RWPE2 (cell line): ENCODE results near the gene MITF.

Experiments used
- ATAC-seq: fragments of 200-7000 bp; cut with Tn5 transposase; 3 replicates; pipeline ENCODE4 v1.9.1; 2021; ENCODE audit warnings: low read depth
- DNase-seq: peaks from one replicate; pipeline ENCODE4 v3.0.0-alpha.2; 2020; ENCODE audit warnings: low spot score
- H3K27ac ChIP-seq: fragments of 450-650 bp; 2 replicates; pipeline ENCODE4 v1.5.1; 2017; ENCODE audit warnings: mild to moderate bottlenecking; ENCODE audit not compliant: poor library complexity, severe bottlenecking
- H3K27me3 ChIP-seq: fragments of 250-450 bp; sonication (Bioruptor Pico); 2 replicates; pipeline ENCODE4 v1.5.1; 2021; ENCODE audit warnings: mild to moderate bottlenecking, moderate library complexity; ENCODE audit not compliant: insufficient read depth, poor library complexity, severe bottlenecking
- H3K36me3 ChIP-seq: fragments of 250-450 bp; sonication (Bioruptor Pico); 2 replicates; pipeline ENCODE4 v1.5.1; 2020; ENCODE audit warnings: low read depth, mild to moderate bottlenecking, moderate library complexity
- H3K4me1 ChIP-seq: fragments of 250-450 bp; sonication (Bioruptor Pico); 2 replicates; pipeline ENCODE4 v1.5.1; 2021; ENCODE audit warnings: mild to moderate bottlenecking, moderate library complexity; ENCODE audit not compliant: insufficient read depth, poor library complexity, severe bottlenecking
- H3K4me3 ChIP-seq: fragments of 250-450 bp; sonication (Bioruptor Pico); 2 replicates; pipeline ENCODE4 v1.5.1; 2021; ENCODE audit warnings: mild to moderate bottlenecking, moderate library complexity; ENCODE audit not compliant: severe bottlenecking
- H3K9me3 ChIP-seq: fragments of 250-450 bp; sonication (Bioruptor Pico); 2 replicates; pipeline ENCODE4 v1.5.1; 2021; ENCODE audit warnings: mild to moderate bottlenecking, moderate library complexity; ENCODE audit not compliant: severe bottlenecking
- TF ChIP-seq, protein P1 (sequence below): fragments of 450-650 bp; IDR thresholded peaks from one replicate; pipeline ENCODE4 v1.5.1; 2017; ENCODE audit warnings: mild to moderate bottlenecking, moderate library complexity; ENCODE audit not compliant: poor library complexity, severe bottlenecking

Gene MITF

DNA sequence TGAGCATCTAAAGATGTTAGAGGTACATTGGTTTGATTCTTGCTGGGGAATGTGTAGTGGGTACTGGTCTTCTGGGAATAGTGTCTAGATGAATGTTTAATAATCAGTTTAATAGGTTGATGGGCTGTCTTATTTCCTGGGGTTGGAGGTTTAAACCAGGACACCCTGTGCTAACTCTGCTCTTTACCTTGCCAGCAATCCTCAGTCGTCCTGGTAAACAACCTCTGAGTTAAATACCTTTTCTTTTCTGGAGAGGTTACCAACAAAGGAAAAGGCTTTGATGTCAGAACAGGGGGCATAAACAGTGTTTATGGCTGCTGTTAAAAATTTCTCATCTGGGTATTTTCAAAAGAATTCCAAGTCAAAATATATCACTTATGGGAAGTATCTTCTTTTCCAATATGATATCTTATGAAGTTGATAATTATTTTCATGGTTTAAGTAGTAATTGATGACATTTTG is 23.5 kb downstream of the MITF start:
- Histone ChIP-seq H3K9me3 (no peaks in the 10 kb centered on the region), H3K4me1 (peaks cover 37% of the 10 kb centered on the region), H3K27ac (peak overlapping the region; percentile 96), H3K27me3 (no peaks in the 10 kb centered on the region), H3K36me3 (no peaks in the 10 kb centered on the region), H3K4me3 (no peak overlapping the region)
- ATAC-seq (peak; percentile 9; the same call in 1 of the 3 replicates), DNase-seq (no peak)
- TF ChIP-seq, protein P1, sequence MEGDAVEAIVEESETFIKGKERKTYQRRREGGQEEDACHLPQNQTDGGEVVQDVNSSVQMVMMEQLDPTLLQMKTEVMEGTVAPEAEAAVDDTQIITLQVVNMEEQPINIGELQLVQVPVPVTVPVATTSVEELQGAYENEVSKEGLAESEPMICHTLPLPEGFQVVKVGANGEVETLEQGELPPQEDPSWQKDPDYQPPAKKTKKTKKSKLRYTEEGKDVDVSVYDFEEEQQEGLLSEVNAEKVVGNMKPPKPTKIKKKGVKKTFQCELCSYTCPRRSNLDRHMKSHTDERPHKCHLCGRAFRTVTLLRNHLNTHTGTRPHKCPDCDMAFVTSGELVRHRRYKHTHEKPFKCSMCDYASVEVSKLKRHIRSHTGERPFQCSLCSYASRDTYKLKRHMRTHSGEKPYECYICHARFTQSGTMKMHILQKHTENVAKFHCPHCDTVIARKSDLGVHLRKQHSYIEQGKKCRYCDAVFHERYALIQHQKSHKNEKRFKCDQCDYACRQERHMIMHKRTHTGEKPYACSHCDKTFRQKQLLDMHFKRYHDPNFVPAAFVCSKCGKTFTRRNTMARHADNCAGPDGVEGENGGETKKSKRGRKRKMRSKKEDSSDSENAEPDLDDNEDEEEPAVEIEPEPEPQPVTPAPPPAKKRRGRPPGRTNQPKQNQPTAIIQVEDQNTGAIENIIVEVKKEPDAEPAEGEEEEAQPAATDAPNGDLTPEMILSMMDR = no peak

DNA sequence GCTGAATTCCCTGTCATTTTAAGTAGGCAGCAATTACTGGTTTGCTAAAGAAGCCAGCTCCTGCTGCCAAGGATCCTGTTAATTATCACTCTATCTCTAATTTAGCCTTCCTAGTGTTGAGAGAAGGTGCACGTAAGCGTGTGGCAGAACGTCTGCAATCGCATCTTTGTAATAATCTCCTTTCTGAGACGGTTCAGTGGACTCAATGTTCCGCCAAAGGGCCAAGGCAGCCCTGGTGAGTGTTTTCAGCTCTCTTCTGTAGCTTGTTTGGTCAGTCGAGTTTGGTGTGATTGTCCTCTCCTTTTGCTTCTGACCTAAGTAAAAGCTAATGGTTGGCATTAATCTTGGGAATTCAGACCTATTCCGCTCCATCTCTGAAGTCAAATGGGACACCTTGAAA is 24.2 kb downstream of the MITF start:
- Histone ChIP-seq H3K27me3 (no peaks in the 10 kb centered on the region), H3K9me3 (no peaks in the 10 kb centered on the region), H3K4me1 (peaks cover 41% of the 10 kb centered on the region), H3K36me3 (no peaks in the 10 kb centered on the region), H3K27ac (peak overlapping the region; percentile 96), H3K4me3 (no peak overlapping the region)
- TF ChIP-seq, protein P1 = no peak
- DNase-seq (no peak), ATAC-seq (no peak)

DNA sequence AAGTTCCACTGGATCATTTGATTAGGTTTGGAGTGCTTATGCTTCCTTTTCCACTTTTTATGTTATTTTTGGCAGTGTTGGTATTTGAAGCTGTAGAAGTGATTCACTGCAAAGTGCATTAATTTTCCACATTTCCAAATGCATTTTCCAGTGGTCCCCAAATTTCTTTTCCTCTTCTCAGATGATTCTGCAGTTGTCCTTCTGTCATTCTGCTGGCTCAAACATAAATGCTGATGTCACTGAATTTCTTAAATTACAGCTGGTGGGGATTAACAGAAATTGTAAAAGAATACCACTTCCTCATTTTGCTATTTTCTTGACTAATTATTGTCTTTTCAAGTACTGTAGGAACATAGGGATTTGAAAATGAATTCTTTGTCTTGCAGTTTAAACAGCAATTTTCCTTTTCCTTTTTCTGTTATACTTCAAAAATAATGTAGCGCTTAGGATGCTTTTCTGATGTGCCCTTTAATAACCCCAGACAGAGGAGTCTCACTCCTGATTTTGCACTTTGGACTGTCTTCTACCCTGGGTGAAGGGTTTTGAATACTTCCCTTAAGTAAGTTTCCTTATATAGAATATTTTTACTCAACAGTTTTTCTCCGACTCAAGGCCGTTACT is 25.0 kb downstream of the MITF start:
- no peak for ATAC-seq
- peak overlapping the region; percentile 96 for H3K27ac ChIP-seq
- H3K27me3 ChIP-seq = no peaks in the 10 kb centered on the region
- TF ChIP-seq, protein P1 = no peak
- no peaks in the 10 kb centered on the region for H3K36me3 ChIP-seq
- H3K4me1 ChIP-seq = peaks cover 47% of the 10 kb centered on the region
- no peak overlapping the region for H3K4me3 ChIP-seq
- no peak for DNase-seq
- no peaks in the 10 kb centered on the region for H3K9me3 ChIP-seq

DNA sequence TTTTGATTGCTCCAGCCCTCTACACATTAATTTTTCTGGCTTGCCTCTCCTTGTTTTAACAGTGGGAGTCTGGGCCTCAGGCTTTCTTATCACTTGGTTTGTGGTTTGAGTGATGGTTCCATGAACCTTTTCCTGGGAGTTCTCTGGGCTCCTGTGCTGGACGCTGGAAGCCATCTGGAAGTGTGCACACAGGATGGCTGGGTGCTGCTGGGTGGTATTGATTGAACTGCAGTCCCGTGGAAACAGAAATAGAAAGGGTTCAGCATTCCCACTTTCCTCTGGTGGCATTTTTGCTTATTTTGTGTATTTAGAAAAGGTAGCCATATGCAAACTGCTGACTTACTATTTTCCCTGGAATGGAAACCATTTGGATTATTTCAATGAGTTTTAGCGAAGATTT is 25.6 kb downstream of the MITF start:
- peaks cover 53% of the 10 kb centered on the region for H3K4me1 ChIP-seq
- no peaks in the 10 kb centered on the region for H3K27me3 ChIP-seq
- no peak for DNase-seq
- no peak overlapping the region for H3K4me3 ChIP-seq
- no peak for ATAC-seq
- no peaks in the 10 kb centered on the region for H3K36me3 ChIP-seq
- no peaks in the 10 kb centered on the region for H3K9me3 ChIP-seq
- H3K27ac ChIP-seq = peak overlapping the region; percentile 96
- TF ChIP-seq, protein P1 = no peak

DNA sequence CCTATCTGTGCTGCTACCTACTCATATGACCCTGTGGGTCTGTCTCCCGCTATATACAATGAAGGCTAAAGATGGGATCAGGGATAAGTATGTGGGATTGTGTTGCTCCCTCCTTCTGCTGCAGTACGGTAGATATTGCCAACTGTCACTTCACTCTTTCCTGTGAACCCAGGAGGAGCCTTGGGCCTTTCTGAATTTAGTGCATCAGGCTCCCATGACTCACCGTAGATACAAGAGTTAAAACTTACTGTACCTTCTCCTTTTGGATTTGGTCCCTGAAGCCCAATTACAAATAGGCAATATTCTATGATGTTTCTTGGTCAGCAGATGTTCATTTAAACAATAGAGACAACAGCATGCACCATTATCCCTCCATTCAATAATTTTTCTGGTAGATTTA is 27.4 kb downstream of the MITF start:
- no peaks in the 10 kb centered on the region for H3K27me3 ChIP-seq
- no peaks in the 10 kb centered on the region for H3K9me3 ChIP-seq
- no peak overlapping the region for H3K4me3 ChIP-seq
- DNase-seq (no peak), ATAC-seq (no peak)
- TF ChIP-seq, protein P1 = no peak
- H3K36me3 ChIP-seq = no peaks in the 10 kb centered on the region
- peaks cover 64% of the 10 kb centered on the region for H3K4me1 ChIP-seq
- H3K27ac ChIP-seq = no peak overlapping the region
